GM21619 (cell line): ENCODE results near the gene KANSL1.

Experiments
- ATAC-seq: cut with Tn5 transposase; IDR thresholded peaks from one replicate; pipeline ENCODE4 v1.9.1; 2021; ENCODE audit not compliant: unreplicated experiment

The KANSL1 gene

GRCh38 chr17:46144246-46144645 is 49.0 kb downstream of the KANSL1 start:
- no peak for ATAC-seq

- no peak for ATAC-seq
Observed at GRCh38 chr17:46143827-46144236, 49.4 kb downstream of the KANSL1 start.

GRCh38 chr17:46141645-46142044 is 51.6 kb downstream of the KANSL1 start:
- no peak for ATAC-seq

- no peak for ATAC-seq
Observed at GRCh38 chr17:46140645-46141197, 52.5 kb downstream of the KANSL1 start.

GRCh38 chr17:46139432-46140210 is 53.6 kb downstream of the KANSL1 start:
- no peak for ATAC-seq

- ATAC-seq: no peak
Observed at GRCh38 chr17:46138473-46138872, 54.8 kb downstream of the KANSL1 start.

- ATAC-seq: no peak
Observed at GRCh38 chr17:46136820-46137219, 56.4 kb downstream of the KANSL1 start.

- no peak for ATAC-seq
Observed at GRCh38 chr17:46135879-46136563, 57.2 kb downstream of the KANSL1 start.

- ATAC-seq: no peak
Observed at GRCh38 chr17:46135126-46135812, 58.0 kb downstream of the KANSL1 start.

- ATAC-seq: no peak
Observed at GRCh38 chr17:46129302-46129701, 63.9 kb downstream of the KANSL1 start.

- ATAC-seq: no peak
Observed at GRCh38 chr17:46128453-46128852, 64.8 kb downstream of the KANSL1 start.

- no peak for ATAC-seq
Observed at GRCh38 chr17:46127524-46127923, 65.7 kb downstream of the KANSL1 start.

- no peak for ATAC-seq
Observed at GRCh38 chr17:46126840-46127239, 66.4 kb downstream of the KANSL1 start.

- no peak for ATAC-seq
Observed at GRCh38 chr17:46125831-46126230, 67.4 kb downstream of the KANSL1 start.

GRCh38 chr17:46124695-46125592 is 68.3 kb downstream of the KANSL1 start:
- no peak for ATAC-seq

- ATAC-seq: no peak
Observed at GRCh38 chr17:46123607-46124006, 69.6 kb downstream of the KANSL1 start.

- ATAC-seq: no peak
Observed at GRCh38 chr17:46122486-46122871, 70.8 kb downstream of the KANSL1 start.

- no peak for ATAC-seq
Observed at GRCh38 chr17:46121841-46122485, 71.3 kb downstream of the KANSL1 start.

- ATAC-seq: no peak
Observed at GRCh38 chr17:46121165-46121764, 72.0 kb downstream of the KANSL1 start.

GRCh38 chr17:46120537-46120936 is 72.7 kb downstream of the KANSL1 start:
- ATAC-seq: no peak
